ENCODE results near the gene RHOF.

- TF ChIP-seq HDGF (IDR thresholded peaks at IDR 0.05; ENCODE audit: borderline replicate concordance) (no peak), SUZ12 (IDR thresholded peaks at IDR 0.05) (no peak), SP1 (IDR thresholded peaks at IDR 0.05) (no peak), ARNT (IDR thresholded peaks at IDR 0.05) (no peak), FOXM1 (IDR thresholded peaks at IDR 0.05; ENCODE audit: borderline replicate concordance) (no peak), FOXA1 (IDR thresholded peaks at IDR 0.05) (no peak), ZNF384 (IDR thresholded peaks at IDR 0.05) (no peak), TARDBP (IDR thresholded peaks at IDR 0.05) (no peak), FOXK2 (IDR thresholded peaks at IDR 0.05) (no peak), BHLHE40 (IDR thresholded peaks at IDR 0.05; ENCODE audit: borderline replicate concordance) (no peak), LEF1 (IDR thresholded peaks at IDR 0.05; ENCODE audit: borderline replicate concordance) (no peak), PKNOX1 (IDR thresholded peaks at IDR 0.05) (no peak), L3MBTL2 (conservative IDR thresholded peaks at IDR 0.05) (no peak), ELF4 (IDR thresholded peaks at IDR 0.05) (no peak)
Measured at GRCh38 chr12:121767525-121768016, 25.9 kb downstream of the RHOF start.
